HK-2 (cell line): ENCODE data around the gene ADGRL1.

Source experiments
- DNase-seq: peaks from one replicate; pipeline ENCODE4 v3.0.0-alpha.2; 2018; ENCODE audit not compliant: unreplicated experiment

ADGRL1 gene

GRCh38 chr19:14138576-14139265 lies 67.2 kb downstream of the ADGRL1 start:
- DNase-seq = no peak

DNA sequence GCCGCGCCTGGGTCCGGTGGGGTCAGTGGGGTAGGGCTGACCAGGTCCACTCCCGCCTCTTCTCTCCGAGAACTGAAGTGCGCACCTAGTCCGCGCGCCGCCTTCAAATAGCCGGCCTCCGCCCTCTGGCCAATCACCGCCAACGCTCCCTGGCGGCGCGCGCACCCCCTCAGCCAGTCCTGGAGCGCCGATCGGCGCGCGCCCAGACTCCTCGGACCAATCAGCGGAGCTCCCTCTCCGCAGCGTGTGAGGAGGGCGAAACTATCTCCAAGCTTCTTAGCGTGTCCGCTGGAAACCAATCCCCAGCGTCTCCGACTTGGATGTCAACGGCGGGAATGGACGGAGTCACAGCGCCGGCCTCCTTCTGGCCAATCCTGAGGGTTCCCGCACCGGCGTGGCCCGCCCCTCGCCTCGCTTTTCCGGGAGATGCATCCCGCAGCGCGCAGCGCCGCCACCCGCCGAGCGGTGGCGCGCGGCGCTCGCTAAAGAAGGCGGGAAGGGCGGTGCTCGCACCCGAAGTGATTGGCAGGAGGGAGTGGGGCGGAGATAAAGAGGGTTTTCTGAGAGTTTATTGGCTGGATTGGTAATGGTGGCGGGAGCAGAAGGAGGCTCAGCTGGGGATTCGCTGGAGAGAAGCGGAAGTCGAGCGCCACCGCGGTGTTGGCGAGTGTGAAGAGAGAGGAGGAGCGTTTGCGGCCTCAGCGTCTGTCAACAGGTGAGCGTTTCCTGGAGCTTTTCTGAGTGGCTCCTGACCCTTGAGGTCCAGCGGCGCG lies 69.3 kb downstream of the ADGRL1 start, which contains the start of gene ASF1B:
TSS of gene ASF1B (minus strand) at position 81 of the 773 bp plus-strand sequence. CDS start 133 bp downstream, outside the sequence.
- DNase-seq = peak; percentile 99

GRCh38 chr19:14135985-14136508 lies 69.9 kb downstream of the ADGRL1 start:
- no peak for DNase-seq

DNA sequence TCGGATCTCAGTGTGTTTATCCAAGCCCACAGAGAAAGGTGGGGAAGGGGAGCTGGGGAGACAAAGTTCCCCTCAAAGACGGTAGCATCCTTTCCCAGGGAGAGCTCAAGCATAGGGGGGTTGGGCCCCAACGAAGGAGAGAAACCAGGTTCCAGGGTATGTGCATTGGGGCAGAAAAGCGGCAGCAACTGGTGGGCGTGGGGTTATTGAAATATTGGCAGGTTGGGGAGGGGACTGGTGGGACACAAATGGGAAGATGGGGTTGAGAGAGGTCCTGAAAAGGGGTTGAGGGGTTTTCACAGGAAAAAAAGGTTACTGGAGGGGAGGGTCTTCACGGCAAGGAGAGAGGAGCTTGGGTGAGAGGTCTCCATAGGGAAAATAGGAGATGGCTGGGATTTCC lies 70.6 kb downstream of the ADGRL1 start:
- DNase-seq = no peak

- no peak for DNase-seq
Observed at GRCh38 chr19:14127929-14128509, 78.0 kb downstream of the ADGRL1 start.

DNA sequence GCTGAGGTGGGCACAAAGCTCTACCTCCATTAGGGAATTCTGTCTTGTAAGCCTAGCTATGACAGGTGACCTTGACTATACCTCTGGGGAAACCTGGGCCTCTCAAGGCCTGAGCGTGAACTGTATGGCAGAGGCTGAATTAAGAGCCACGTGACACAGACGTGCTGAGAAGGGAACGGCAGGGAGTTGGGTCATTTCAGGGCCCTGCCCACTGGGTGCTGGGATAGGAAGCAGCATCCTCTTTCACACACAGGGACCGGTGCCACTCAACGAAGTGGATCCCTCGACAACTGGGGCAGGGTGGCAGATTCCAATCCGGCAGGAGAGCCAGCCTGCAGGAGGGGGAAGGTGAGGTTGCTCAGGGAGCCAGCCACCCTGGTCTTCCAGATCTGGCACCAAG lies 78.8 kb downstream of the ADGRL1 start:
- DNase-seq = no peak

- DNase-seq = no peak
Observed at GRCh38 chr19:14122924-14123323, 83.0 kb downstream of the ADGRL1 start.

- no peak for DNase-seq
Observed at GRCh38 chr19:14120497-14120780, 85.5 kb downstream of the ADGRL1 start.

DNA sequence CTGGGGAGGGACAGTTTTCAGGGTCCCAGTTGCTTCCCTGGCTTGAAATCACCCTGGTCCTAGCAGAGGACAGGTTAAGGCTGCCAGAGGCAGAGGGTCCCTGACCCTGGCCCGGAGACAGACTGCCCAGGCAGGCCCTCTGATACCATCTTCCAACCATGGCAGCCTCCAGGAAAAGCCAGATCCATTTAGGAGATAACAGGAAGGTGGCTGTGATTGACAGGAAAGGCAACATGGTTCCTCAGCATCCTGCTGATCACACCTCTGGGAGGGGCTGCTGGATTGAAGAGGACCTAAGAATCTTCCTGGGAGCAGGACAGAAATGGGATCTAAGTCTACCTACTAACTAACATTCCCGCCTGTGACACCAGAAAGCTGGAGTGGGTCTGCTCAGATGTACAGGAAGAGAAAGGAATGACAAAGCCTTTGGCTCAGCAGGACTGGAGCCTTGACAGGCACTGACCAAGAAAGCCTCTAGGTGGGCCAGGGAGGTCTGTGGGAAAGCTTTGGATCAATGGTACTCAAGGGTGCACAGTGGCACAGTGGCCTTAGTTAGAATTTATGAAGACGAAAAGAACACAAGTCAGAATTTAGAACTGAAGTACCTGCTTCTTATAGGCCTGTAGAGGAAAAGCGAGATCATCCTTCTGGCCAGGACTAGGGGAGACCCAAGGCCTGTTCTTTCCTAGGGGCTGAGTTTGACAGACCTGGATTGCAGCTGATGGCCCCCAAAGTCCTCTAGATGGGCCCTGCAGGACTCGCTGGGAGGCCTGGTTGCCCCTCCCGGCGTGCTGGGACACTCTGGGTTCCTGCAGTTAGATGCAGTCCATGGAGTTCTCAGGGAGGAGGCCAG lies 86.1 kb downstream of the ADGRL1 start:
- no peak for DNase-seq

DNA sequence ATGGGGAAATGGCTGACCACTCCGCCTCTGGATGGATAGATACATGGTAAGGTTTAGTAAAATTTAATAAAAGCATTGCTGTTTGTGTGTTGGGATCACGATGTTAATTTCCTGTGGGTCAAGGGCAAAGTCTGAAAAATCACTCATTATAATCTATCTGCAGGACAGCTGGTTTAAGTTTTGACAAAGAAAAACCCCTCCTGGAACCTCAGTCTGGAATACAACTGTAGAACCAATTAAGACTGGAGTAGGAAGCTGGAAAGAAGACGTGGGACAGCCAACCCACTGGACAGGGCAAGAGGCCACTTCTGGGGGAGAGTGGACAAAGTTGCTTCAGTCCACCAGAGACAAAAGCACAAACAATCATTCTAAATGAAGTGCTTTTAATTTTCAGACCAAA lies 86.8 kb downstream of the ADGRL1 start:
- no peak for DNase-seq

GRCh38 chr19:14118165-14119051 lies 87.6 kb downstream of the ADGRL1 start:
- DNase-seq = peak; percentile 71

- peak; percentile 99 for DNase-seq
Observed at GRCh38 chr19:14117668-14118164, 88.3 kb downstream of the ADGRL1 start, which contains the start of gene PRKACA. TSS of gene PRKACA (minus strand) at chr19:14117762. CDS start at chr19:14117547, 215 bp downstream.

- DNase-seq = no peak
Observed at GRCh38 chr19:14116918-14117578, 88.9 kb downstream of the ADGRL1 start.

DNA sequence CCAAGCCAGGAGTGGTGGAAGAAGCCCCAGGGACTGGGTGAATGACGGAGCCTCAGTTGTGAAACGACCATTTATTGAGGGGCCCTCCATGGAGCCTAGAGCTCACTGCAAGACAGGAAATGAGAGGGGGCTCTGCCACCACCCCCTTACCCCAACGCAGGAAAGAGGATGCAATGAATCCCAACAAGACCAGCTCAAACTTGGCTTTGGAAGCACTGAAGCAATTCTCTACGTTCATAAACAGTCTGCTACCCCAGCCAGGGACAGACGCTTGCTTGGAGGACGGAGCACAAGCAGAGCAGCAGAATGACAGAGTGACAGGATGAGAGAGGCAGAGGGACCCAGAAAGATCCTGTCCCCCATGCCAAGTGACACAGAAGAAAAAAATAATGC lies 89.4 kb downstream of the ADGRL1 start:
- no peak for DNase-seq

DNA sequence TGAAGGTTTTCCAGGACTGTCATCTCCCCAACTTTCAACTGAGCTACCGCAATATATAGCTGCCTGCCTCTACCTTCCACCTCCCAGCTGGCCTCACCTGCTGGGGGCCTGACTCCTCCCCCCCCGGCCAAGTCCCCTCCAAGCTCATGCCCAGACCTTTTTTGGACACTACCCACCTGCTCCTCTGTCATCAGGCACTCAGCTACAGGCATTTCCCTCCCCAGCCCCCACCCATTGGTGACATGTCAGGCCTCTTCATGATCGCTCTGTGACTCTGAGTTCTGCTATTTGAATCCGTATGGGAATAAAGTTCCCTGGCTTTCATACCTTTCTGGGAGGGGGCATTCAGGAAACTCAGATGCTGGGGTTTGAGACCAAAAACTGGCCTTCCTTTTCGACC lies 90.2 kb downstream of the ADGRL1 start:
- DNase-seq = no peak

GRCh38 chr19:14114854-14115253 lies 91.1 kb downstream of the ADGRL1 start:
- peak; percentile 37 for DNase-seq

DNA sequence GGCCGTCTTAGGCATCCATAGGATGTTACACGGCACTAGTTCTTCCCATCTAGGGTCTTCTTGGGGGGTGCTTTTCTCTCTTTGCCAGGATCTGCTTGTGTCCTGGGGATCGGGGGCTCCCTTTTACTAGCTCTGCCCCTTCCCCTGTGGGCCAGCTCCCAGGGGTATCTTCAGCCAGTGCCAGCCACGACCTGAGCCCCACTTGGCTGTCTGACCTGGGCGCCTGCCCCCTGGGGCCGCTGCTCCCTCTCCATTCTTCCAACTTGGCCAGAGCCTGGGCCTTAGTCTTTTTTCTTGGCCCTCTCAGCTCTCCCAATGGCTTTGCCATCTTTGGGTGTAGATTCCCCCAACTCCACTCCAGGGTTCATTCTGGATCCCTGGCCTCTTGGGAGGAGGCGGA lies 91.5 kb downstream of the ADGRL1 start:
- DNase-seq = no peak

GRCh38 chr19:14113762-14114414 lies 92.1 kb downstream of the ADGRL1 start:
- peak; percentile 21 for DNase-seq

DNA sequence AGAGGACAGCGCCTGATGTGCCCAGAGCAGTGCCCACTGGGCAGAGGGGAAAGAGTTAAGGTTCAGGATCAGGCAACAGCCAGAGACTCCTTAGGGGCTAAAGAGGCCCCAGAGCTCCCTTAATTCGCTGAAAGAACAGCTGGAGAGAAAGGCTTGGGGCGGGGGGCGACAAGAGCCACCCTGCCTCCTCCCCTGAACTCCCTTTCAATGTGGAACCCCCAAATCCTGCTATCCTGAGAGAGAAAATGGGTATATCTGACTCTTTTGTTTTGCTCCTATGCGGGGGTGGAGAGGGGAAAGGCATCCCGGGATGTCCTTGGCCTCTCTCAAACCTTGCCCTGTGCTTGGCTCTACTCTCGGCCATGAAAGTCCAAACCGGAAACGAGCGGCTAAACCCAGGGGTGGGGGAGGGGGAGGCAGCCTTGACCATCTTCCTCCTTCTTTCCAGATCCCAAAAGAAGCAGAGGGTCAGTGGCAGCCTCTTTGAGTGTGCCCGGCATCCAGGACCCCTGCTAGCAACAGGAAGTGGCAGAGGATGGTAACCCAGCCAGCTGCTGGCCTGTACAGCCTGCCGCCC lies 93.1 kb downstream of the ADGRL1 start:
- no peak for DNase-seq
